Neural cell (in vitro differentiated cells): Measurements from ENCODE around the gene AIFM2.

Experiments
- CTCF ChIP-seq: fragments of 450-650 bp; IDR thresholded peaks from 2 replicates; pipeline ENCODE4 v1.5.1; 2014; ENCODE audit warnings: antibody characterized with exemption, mild to moderate bottlenecking, moderate library complexity; ENCODE audit not compliant: poor library complexity, severe bottlenecking
- EP300 ChIP-seq: fragments of 450-650 bp; conservative IDR thresholded peaks from 2 replicates; pipeline ENCODE4 v1.6.1; 2014; ENCODE audit warnings: antibody characterized with exemption, mild to moderate bottlenecking, moderate library complexity; ENCODE audit not compliant: poor library complexity, severe bottlenecking
- EZH2 ChIP-seq: fragments of 200-600, 300-800 bp; shearing (Covaris generic), sonication (generic); IDR thresholded peaks from 2 replicates; pipeline ENCODE4 v1.6.1; 2014; ENCODE audit warnings: antibody characterized with exemption, low read length, borderline replicate concordance, mild to moderate bottlenecking; ENCODE audit not compliant: insufficient read depth, poor library complexity, severe bottlenecking
- MXI1 ChIP-seq: fragments of 450-650 bp; conservative IDR thresholded peaks from 2 replicates; pipeline ENCODE4 v1.6.1; 2014; ENCODE audit warnings: antibody characterized with exemption, mild to moderate bottlenecking; ENCODE audit not compliant: poor library complexity, severe bottlenecking
- POLR2AphosphoS5 ChIP-seq: IDR thresholded peaks from 2 replicates; pipeline ENCODE4 v1.6.1; 2012
- RAD21 ChIP-seq: fragments of 450-650 bp; conservative IDR thresholded peaks from 2 replicates; pipeline ENCODE4 v1.6.1; 2014; ENCODE audit warnings: antibody characterized with exemption, mild to moderate bottlenecking, moderate library complexity
- REST ChIP-seq: IDR thresholded peaks from 2 replicates; pipeline ENCODE4 v1.6.1; 2012; ENCODE audit warnings: borderline replicate concordance
- SMC3 ChIP-seq: fragments of 450-650 bp; conservative IDR thresholded peaks from 2 replicates; pipeline ENCODE4 v1.6.1; 2014; ENCODE audit warnings: antibody characterized with exemption, mild to moderate bottlenecking, moderate library complexity; ENCODE audit not compliant: poor library complexity
- TAF1 ChIP-seq: IDR thresholded peaks from 2 replicates; pipeline ENCODE4 v1.6.1; 2012; ENCODE audit warnings: low read depth

- TF ChIP-seq CTCF (no peak), REST (no peak), EZH2 (no peak), MXI1 (no peak), TAF1 (no peak), POLR2AphosphoS5 (no peak), EP300 (no peak), RAD21 (no peak), SMC3 (no peak)
Observed at GRCh38 chr10:70088308-70088698, 44.3 kb downstream of the AIFM2 start.
